HEK293 (cell line): ENCODE results near the gene XAGE3.

ENCODE experiments used
- AEBP2 ChIP-seq: fragments of 450-650 bp; formaldehyde crosslinking; IDR thresholded peaks from 2 replicates; pipeline ENCODE4 v1.5.1; 2016; ENCODE audit warnings: missing biosample characterization, missing genetic modification characterization, borderline replicate concordance
- BCL11A ChIP-seq: fragments of 450-650 bp; formaldehyde crosslinking; IDR thresholded peaks from 2 replicates; pipeline ENCODE4 v1.5.1; 2016; ENCODE audit warnings: low read depth, missing biosample characterization, missing genetic modification characterization
- ELK4 ChIP-seq: IDR thresholded peaks from 2 replicates; pipeline ENCODE4 v1.6.1; 2011; ENCODE audit warnings: mild to moderate bottlenecking, low read depth, low read length, borderline replicate concordance
- KLF16 ChIP-seq: fragments of 450-650 bp; formaldehyde crosslinking; IDR thresholded peaks from 2 replicates; pipeline ENCODE4 v1.5.1; 2017; ENCODE audit warnings: missing biosample characterization, missing genetic modification characterization
- ZBTB21 ChIP-seq: fragments of 450-650 bp; formaldehyde crosslinking; IDR thresholded peaks from 2 replicates; pipeline ENCODE4 v1.5.1; 2017; ENCODE audit warnings: missing biosample characterization, missing genetic modification characterization
- ZBTB7A ChIP-seq: fragments of 450-650 bp; formaldehyde crosslinking; IDR thresholded peaks from 2 replicates; pipeline ENCODE4 v1.5.1; 2016; ENCODE audit warnings: low read depth, missing biosample characterization, missing genetic modification characterization
- ZNF174 ChIP-seq: fragments of 450-650 bp; formaldehyde crosslinking; IDR thresholded peaks from 2 replicates; pipeline ENCODE4 v1.5.0; 2017; ENCODE audit warnings: missing biosample characterization, mild to moderate bottlenecking, missing genetic modification characterization
- ZNF530 ChIP-seq: fragments of 450-650 bp; formaldehyde crosslinking; IDR thresholded peaks from 2 replicates; pipeline ENCODE4 v1.5.1; 2016; ENCODE audit warnings: low read depth, missing biosample characterization, missing genetic modification characterization
- ZNF747 ChIP-seq: fragments of 450-650 bp; formaldehyde crosslinking; IDR thresholded peaks from 2 replicates; pipeline ENCODE4 v1.5.1; 2016; ENCODE audit warnings: missing biosample characterization, missing genetic modification characterization
- TF ChIP-seq, protein P1 (sequence below): fragments of 450-650 bp; formaldehyde crosslinking; IDR thresholded peaks from 2 replicates; pipeline ENCODE4 v1.5.1; 2016; ENCODE audit warnings: missing biosample characterization, missing genetic modification characterization
- TF ChIP-seq, protein P2 (sequence below): fragments of 450-650 bp; formaldehyde crosslinking; IDR thresholded peaks from 2 replicates; pipeline ENCODE4 v1.5.1; 2016; ENCODE audit warnings: missing biosample characterization, missing genetic modification characterization
- TF ChIP-seq, protein P3 (sequence below): fragments of 450-650 bp; formaldehyde crosslinking; IDR thresholded peaks from 2 replicates; pipeline ENCODE4 v1.5.1; 2016; ENCODE audit warnings: missing biosample characterization, missing genetic modification characterization

DNA sequence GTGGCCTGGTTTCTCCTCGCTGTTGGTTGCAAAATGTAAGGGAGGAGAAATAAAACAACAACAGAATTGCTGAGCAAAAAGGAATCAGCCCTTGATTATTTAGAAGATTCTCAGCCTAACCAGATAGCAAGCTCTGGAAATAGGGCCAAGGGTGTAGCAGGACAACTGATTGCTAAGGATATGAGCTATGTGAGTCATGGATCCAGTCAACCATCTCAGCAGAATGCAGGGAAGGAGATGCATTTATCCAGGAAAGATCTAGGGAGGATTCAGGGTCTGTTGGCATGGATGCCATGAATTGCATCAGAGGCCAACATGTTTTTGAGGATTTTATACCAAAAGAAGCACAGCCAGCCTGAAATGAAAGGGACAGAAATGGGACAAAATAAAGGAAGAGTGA, 2.2 kb upstream of the XAGE3 start:
- TF ChIP-seq ZNF530 (tag by site-specific recombination) (no peak), ZBTB21 (tag by site-specific recombination) (no peak), KLF16 (tag by site-specific recombination) (no peak), ZNF747 (tag by site-specific recombination) (no peak), AEBP2 (tag by site-specific recombination) (no peak), ZNF174 (tag by site-specific recombination) (no peak), ZBTB7A (tag by site-specific recombination) (no peak), BCL11A (no peak), ELK4 (no peak)
- TF ChIP-seq, protein P1, sequence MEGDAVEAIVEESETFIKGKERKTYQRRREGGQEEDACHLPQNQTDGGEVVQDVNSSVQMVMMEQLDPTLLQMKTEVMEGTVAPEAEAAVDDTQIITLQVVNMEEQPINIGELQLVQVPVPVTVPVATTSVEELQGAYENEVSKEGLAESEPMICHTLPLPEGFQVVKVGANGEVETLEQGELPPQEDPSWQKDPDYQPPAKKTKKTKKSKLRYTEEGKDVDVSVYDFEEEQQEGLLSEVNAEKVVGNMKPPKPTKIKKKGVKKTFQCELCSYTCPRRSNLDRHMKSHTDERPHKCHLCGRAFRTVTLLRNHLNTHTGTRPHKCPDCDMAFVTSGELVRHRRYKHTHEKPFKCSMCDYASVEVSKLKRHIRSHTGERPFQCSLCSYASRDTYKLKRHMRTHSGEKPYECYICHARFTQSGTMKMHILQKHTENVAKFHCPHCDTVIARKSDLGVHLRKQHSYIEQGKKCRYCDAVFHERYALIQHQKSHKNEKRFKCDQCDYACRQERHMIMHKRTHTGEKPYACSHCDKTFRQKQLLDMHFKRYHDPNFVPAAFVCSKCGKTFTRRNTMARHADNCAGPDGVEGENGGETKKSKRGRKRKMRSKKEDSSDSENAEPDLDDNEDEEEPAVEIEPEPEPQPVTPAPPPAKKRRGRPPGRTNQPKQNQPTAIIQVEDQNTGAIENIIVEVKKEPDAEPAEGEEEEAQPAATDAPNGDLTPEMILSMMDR (tag by site-specific recombination), result no peak
- TF ChIP-seq, protein P2, sequence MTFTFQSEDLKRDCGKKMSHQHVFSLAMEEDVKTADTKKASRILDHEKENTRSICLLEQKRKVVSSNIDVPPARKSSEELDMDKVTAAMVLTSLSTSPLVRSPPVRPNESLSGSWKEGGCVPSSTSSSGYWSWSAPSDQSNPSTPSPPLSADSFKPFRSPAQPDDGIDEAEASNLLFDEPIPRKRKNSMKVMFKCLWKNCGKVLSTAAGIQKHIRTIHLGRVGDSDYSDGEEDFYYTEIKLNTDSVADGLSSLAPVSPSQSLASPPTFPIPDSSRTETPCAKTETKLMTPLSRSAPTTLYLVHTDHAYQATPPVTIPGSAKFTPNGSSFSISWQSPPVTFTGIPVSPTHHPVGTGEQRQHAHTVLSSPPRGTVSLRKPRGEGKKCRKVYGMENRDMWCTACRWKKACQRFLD (tag by site-specific recombination), result no peak
- TF ChIP-seq, protein P3, sequence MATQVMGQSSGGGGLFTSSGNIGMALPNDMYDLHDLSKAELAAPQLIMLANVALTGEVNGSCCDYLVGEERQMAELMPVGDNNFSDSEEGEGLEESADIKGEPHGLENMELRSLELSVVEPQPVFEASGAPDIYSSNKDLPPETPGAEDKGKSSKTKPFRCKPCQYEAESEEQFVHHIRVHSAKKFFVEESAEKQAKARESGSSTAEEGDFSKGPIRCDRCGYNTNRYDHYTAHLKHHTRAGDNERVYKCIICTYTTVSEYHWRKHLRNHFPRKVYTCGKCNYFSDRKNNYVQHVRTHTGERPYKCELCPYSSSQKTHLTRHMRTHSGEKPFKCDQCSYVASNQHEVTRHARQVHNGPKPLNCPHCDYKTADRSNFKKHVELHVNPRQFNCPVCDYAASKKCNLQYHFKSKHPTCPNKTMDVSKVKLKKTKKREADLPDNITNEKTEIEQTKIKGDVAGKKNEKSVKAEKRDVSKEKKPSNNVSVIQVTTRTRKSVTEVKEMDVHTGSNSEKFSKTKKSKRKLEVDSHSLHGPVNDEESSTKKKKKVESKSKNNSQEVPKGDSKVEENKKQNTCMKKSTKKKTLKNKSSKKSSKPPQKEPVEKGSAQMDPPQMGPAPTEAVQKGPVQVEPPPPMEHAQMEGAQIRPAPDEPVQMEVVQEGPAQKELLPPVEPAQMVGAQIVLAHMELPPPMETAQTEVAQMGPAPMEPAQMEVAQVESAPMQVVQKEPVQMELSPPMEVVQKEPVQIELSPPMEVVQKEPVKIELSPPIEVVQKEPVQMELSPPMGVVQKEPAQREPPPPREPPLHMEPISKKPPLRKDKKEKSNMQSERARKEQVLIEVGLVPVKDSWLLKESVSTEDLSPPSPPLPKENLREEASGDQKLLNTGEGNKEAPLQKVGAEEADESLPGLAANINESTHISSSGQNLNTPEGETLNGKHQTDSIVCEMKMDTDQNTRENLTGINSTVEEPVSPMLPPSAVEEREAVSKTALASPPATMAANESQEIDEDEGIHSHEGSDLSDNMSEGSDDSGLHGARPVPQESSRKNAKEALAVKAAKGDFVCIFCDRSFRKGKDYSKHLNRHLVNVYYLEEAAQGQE (tag by site-specific recombination), result no peak
